Measurements from ENCODE around the gene PFKFB3.

The PFKFB3 gene

GRCh38 chr10:6255548-6256061, 52.9 kb downstream of the PFKFB3 start:
- no peak for DNase-seq (ENCODE audit: low read depth)
- TF ChIP-seq, protein P1, sequence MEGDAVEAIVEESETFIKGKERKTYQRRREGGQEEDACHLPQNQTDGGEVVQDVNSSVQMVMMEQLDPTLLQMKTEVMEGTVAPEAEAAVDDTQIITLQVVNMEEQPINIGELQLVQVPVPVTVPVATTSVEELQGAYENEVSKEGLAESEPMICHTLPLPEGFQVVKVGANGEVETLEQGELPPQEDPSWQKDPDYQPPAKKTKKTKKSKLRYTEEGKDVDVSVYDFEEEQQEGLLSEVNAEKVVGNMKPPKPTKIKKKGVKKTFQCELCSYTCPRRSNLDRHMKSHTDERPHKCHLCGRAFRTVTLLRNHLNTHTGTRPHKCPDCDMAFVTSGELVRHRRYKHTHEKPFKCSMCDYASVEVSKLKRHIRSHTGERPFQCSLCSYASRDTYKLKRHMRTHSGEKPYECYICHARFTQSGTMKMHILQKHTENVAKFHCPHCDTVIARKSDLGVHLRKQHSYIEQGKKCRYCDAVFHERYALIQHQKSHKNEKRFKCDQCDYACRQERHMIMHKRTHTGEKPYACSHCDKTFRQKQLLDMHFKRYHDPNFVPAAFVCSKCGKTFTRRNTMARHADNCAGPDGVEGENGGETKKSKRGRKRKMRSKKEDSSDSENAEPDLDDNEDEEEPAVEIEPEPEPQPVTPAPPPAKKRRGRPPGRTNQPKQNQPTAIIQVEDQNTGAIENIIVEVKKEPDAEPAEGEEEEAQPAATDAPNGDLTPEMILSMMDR (IDR thresholded peaks at IDR 0.05; ENCODE audit: low read length, missing control alignments), result no peak
- no peak overlapping the region for H3K4me3 ChIP-seq (replicated peaks; ENCODE audit: low read depth, low read length)

DNA sequence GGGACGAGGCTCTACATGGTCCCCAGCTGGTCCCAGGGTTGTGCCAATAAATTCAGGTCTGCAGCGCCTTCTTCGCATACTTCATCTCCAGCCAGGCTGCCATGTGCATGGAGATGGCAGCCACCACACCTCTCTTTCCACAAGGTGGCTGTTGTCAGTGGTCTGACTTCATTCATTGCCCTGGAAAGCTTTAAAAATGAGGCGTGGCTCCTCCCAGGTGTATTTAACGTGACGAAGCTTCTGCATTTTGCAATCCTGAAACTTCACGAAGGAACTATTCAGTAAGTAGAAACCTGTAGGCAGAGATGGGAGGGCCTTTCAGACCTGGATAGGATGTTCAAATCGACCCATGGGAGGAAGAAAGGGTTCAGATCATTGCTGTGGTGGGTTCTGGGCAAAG, 53.7 kb downstream of the PFKFB3 start:
- DNase-seq (ENCODE audit: low read depth), result no peak
- H3K4me3 ChIP-seq (replicated peaks; ENCODE audit: low read depth, low read length), result no peak overlapping the region
- TF ChIP-seq, protein P1 (IDR thresholded peaks at IDR 0.05; ENCODE audit: low read length, missing control alignments), result no peak

DNA sequence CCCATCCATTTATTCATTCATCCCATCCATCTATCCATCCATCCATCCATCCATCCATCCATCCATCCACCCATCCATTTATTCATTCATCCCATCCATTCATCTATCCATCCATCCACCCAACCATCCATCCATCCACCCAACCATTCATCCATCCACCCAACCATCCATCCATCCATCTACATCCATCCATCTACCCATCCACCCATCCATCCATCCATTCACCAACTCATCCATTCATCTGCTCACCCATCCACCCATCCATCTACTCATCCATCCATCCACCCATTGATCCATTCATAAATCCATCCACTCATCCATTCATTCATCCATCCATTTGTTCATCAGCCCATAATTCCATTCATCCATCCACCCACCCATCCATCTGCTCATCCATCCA, 56.4 kb downstream of the PFKFB3 start:
- no peak overlapping the region for H3K4me3 ChIP-seq (replicated peaks; ENCODE audit: low read depth, low read length)
- DNase-seq (ENCODE audit: low read depth), result no peak
- TF ChIP-seq, protein P1 (IDR thresholded peaks at IDR 0.05; ENCODE audit: low read length, missing control alignments), result no peak

GRCh38 chr10:6260843-6261242, 58.1 kb downstream of the PFKFB3 start:
- H3K4me3 ChIP-seq (replicated peaks; ENCODE audit: low read depth, low read length), result no peak overlapping the region
- DNase-seq (ENCODE audit: low read depth), result no peak
- TF ChIP-seq, protein P1 (IDR thresholded peaks at IDR 0.05; ENCODE audit: low read length, missing control alignments), result no peak

GRCh38 chr10:6267941-6268340, 65.2 kb downstream of the PFKFB3 start:
- H3K4me3 ChIP-seq (replicated peaks; ENCODE audit: low read depth, low read length), result no peak overlapping the region
- no peak for DNase-seq (ENCODE audit: low read depth)
- TF ChIP-seq, protein P1 (IDR thresholded peaks at IDR 0.05; ENCODE audit: low read length, missing control alignments), result no peak

DNA sequence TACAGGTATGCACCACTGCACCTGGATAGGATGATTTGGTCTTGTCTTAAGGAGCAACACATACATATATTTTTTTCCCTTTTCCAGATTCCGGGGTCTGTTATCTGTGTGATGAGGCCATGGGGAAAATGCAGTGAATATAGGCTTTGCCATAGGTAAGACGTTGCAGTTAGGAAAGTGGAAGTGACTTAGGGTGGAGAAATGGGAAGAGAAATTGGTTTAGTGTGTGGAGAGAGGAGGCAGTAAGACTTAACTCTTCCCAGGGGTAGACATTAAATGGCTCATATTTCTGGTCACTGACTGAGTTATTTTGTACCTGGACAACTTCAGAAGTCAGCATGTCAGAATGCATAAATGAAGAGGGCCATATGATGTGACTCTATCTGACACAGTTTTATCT, 66.7 kb downstream of the PFKFB3 start:
- H3K4me3 ChIP-seq (replicated peaks; ENCODE audit: low read depth, low read length), result no peak overlapping the region
- DNase-seq (ENCODE audit: low read depth), result no peak
- TF ChIP-seq, protein P1 (IDR thresholded peaks at IDR 0.05; ENCODE audit: low read length, missing control alignments), result no peak
